GM12878 (cell line): Measurements from ENCODE around the gene ASB4. TPM values are rescaled to one million over a fixed set of nuclear protein-coding genes. Genes with fewer than 3 reads are reported as not detected.

Experiments
- ATAC-seq: fragments of 200-7000 bp; cut with Tn5 transposase; 3 replicates; pipeline ENCODE4 v1.9.1; 2020; ENCODE audit warnings: mild to moderate bottlenecking, moderate library complexity
- BruUV-seq: library from RNA; stranded (reverse); fragments of 400-500 nt; replicated peaks from 2 replicates; lab custom pipeline; 2021; lab: Mats Ljungman, UMichigan
- CTCF ChIA-PET: fragments of 300-600 bp; sonication (Branson Sonifier 250); formaldehyde crosslinking; extraction: SDS; loops from one replicate; lab custom pipeline; 2021; ENCODE audit warnings: inconsistent platforms; lab: Yijun Ruan, JAX
- POLR2A ChIA-PET: fragments of 350-600 bp; formaldehyde crosslinking; extraction: SDS; loops from one replicate; lab custom pipeline; 2021; ENCODE audit warnings: inconsistent platforms; lab: Charles Lee
- RAD21 ChIA-PET: fragments of 300-600 bp; sonication (Branson Sonifier 250); formaldehyde crosslinking; loops from one replicate; lab custom pipeline; 2023; ENCODE audit warnings: antibody characterized with exemption; ENCODE audit not compliant: unreplicated experiment; lab: Charles Lee
- SMC1A ChIA-PET: fragments of 300-600 bp; sonication (Branson Sonifier 250); formaldehyde crosslinking; loops from one replicate; lab custom pipeline; 2023; ENCODE audit not compliant: unreplicated experiment, uncharacterized antibody; lab: Charles Lee
- DNase-seq: peaks from one replicate; pipeline ENCODE4 v3.0.0-alpha.2; 2011; ENCODE audit warnings: low read depth, low spot score
- FAIRE-seq: peaks from 3 replicates; lab custom pipeline; 2011; peaks lifted over from hg19 to GRCh38; lab: Jason Lieb, UNC
- H2AFZ ChIP-seq: 2 replicates; pipeline ENCODE4 v1.6.0; 2011; ENCODE audit warnings: low read depth, low read length, control low read depth; ENCODE audit not compliant: control insufficient read depth
- H3K27ac ChIP-seq: 2 replicates; pipeline ENCODE4 v1.5.1; 2011; ENCODE audit warnings: control low read depth; ENCODE audit not compliant: control insufficient read depth, insufficient read depth
- H3K27me3 ChIP-seq, 2 experiments: replicated peaks in 1 of 2; 2 replicates each; pipeline versions ENCODE4 v1.6.0 to v1.6.1; 2011; ENCODE audit warnings: low read length in 1 of 2; ENCODE audit not compliant: control insufficient read depth in 2 of 2, insufficient read depth in 2 of 2
- H3K36me3 ChIP-seq, 2 experiments: 2 replicates each; pipeline ENCODE4 v1.5.1; 2011; ENCODE audit warnings: low read length in 1 of 2; ENCODE audit not compliant: control insufficient read depth in 2 of 2, insufficient read depth in 2 of 2
- H3K4me1 ChIP-seq: 2 replicates; pipeline ENCODE4 v1.6.1; 2011; ENCODE audit warnings: mild to moderate bottlenecking, low read length, moderate library complexity, mixed read lengths; ENCODE audit not compliant: control insufficient read depth, insufficient read depth
- H3K4me2 ChIP-seq: 2 replicates; pipeline ENCODE4 v1.6.0; 2011; ENCODE audit warnings: control low read depth; ENCODE audit not compliant: control insufficient read depth, insufficient read depth
- H3K4me3 ChIP-seq: fragments of 200-600 bp; sonication (generic); 2 replicates; pipeline ENCODE4 v1.5.1; 2016
- H3K79me2 ChIP-seq: 2 replicates; pipeline ENCODE4 v1.6.0; 2011; ENCODE audit warnings: low read length; ENCODE audit not compliant: control insufficient read depth, insufficient read depth
- H3K9ac ChIP-seq: 2 replicates; pipeline ENCODE4 v1.8.0; 2011; ENCODE audit warnings: low read length, control low read depth, mixed read lengths; ENCODE audit not compliant: control insufficient read depth, insufficient read depth
- H3K9me3 ChIP-seq: replicated peaks from 3 replicates; pipeline ENCODE4 v1.5.1; 2011; ENCODE audit warnings: mild to moderate bottlenecking, low read length; ENCODE audit not compliant: control insufficient read depth, insufficient read depth
- H4K20me1 ChIP-seq: 2 replicates; pipeline ENCODE4 v1.6.0; 2011; ENCODE audit not compliant: control insufficient read depth, insufficient read depth
- BCL11A ChIP-seq: IDR thresholded peaks from 2 replicates; pipeline ENCODE4 v1.6.1; 2011; ENCODE audit warnings: low read depth, low read length
- CBFB ChIP-seq: IDR thresholded peaks from 2 replicates; pipeline ENCODE4 v1.6.1; 2016; ENCODE audit warnings: antibody characterized with exemption, low read depth
- CTCF ChIP-seq, 3 experiments: IDR thresholded peaks in 2 of 3; conservative IDR thresholded peaks in 1 of 3; 2 replicates each; pipeline ENCODE4 v1.5.1; 2011; ENCODE audit warnings: low read depth in 3 of 3, low read length in 3 of 3, mild to moderate bottlenecking in 3 of 3, control low read depth in 2 of 3, moderate library complexity in 2 of 3, inconsistent platforms in 1 of 3, mixed read lengths in 1 of 3; ENCODE audit not compliant: control insufficient read depth in 2 of 3, insufficient read depth in 1 of 3; ENCODE audit errors: extremely low read depth in 1 of 3
- IKZF1 ChIP-seq: fragments of 450-650 bp; conservative IDR thresholded peaks from 2 replicates; pipeline ENCODE4 v1.6.1; 2017; ENCODE audit warnings: antibody characterized with exemption, mild to moderate bottlenecking
- PAX5 ChIP-seq: IDR thresholded peaks from 2 replicates; pipeline ENCODE4 v1.6.1; 2011; ENCODE audit warnings: low read depth, low read length, borderline replicate concordance
- RAD21 ChIP-seq: IDR thresholded peaks from 2 replicates; pipeline ENCODE4 v1.6.1; 2011; ENCODE audit warnings: mild to moderate bottlenecking, low read depth, low read length, moderate library complexity; ENCODE audit not compliant: insufficient read depth
- SMARCA5 ChIP-seq: fragments of 450-650 bp; IDR thresholded peaks from 2 replicates; pipeline ENCODE4 v1.6.1; 2017; ENCODE audit warnings: mild to moderate bottlenecking
- SMC3 ChIP-seq: IDR thresholded peaks from 2 replicates; pipeline ENCODE4 v1.6.1; 2011; ENCODE audit warnings: low read length, improper control_type of control experiment, borderline replicate concordance
- YY1 ChIP-seq: IDR thresholded peaks from 2 replicates; pipeline ENCODE4 v1.6.1; 2011; ENCODE audit warnings: low read depth, mild to moderate bottlenecking, low read length
- ZBTB4 ChIP-seq: fragments of 450-650 bp; formaldehyde crosslinking; IDR thresholded peaks from 2 replicates; pipeline ENCODE4 v1.4.0; 2022; ENCODE audit warnings: mild to moderate bottlenecking, moderate library complexity
- ZNF622 ChIP-seq: fragments of 450-650 bp; IDR thresholded peaks from 2 replicates; pipeline ENCODE4 v1.6.1; 2017; ENCODE audit warnings: mild to moderate bottlenecking, inconsistent platforms
- WGBS: methylation state at CpG from one replicate; pipeline ENCODE4 v1.1.6; 2016; ENCODE audit warnings: low lambda C conversion rate; ENCODE audit not compliant: insufficient replicate concordance, insufficient coverage; ENCODE audit errors: missing lambda C conversion rate; 5-methylcytosine and 5-hydroxymethylcytosine counted together
- in situ Hi-C: fragments of 300-500 bp; cut with MboI; formaldehyde crosslinking; loops from 9 replicates; pipeline ENCODE4 v1.14.3; 2018; ENCODE audit warnings: mixed read lengths
- intact Hi-C: fragments of 100-400 bp; cut with micrococcal nuclease; formaldehyde crosslinking; loops from one replicate; pipeline ENCODE4 v1.14.2; 2022; ENCODE audit not compliant: unreplicated experiment
- polyA plus RNA-seq, 11 experiments: library from polyadenylated mRNA; depleted of rRNA in 4 of 11; unstranded in 6 of 11; stranded (reverse) in 5 of 11; fragments of >200 nt; fragmentation: Nextera tagmentation in 4 of 11; fragmentation: Illumina TruSeq in 1 of 11; extraction: Ambion mirVana in 4 of 11; extraction: Trizol in 1 of 11; gene quantifications; 1 replicate in 1 of 11; 2 replicates in 10 of 11; pipeline versions ENCODE4 v1.2.1 to v1.2.3, GENCODE V29; 2011 to 2016; ENCODE audit warnings: inconsistent platforms in 2 of 11, missing spikeins in 2 of 11, low read depth in 1 of 11
- total RNA-seq, 4 experiments: library from RNA; depleted of rRNA in 3 of 4; stranded (reverse); fragments of >200 nt in 3 of 4; fragmentation: Illumina TruSeq in 1 of 4; extraction: Trizol in 1 of 4; gene quantifications; 2 replicates each; pipeline versions ENCODE4 v1.2.1 to v1.2.3, GENCODE V29; 2013 to 2021

Gene ASB4
- total and polyA plus RNA-seq, 10 of the 15 experiments (the other 5 are each of a cell fraction or from before 2014, with no cell fraction given) = 0.12 to 1.1 TPM; not detected in 8

GRCh38 chr7:95526128-95526738, 40.5 kb downstream of the ASB4 start (continued):
- no peak for TF ChIP-seq ZBTB4

- no peaks in the 10 kb centered on the region for H4K20me1 ChIP-seq
- no peak overlapping the region for H3K9ac ChIP-seq
- no peak overlapping the region for H2AFZ ChIP-seq
- no TSS peak for BruUV-seq
- ChIA-PET SMC1A (interaction anchor here (0.8 to 23.7 kb wide), 30 partner anchors 8 to 1077 kb away, joined by 3 to 448 read pairs (median 4); partner anchors contain the start of gene DYNC1I1), CTCF (interaction anchor here (0.6 to 17.8 kb wide), 33 partner anchors 9 to 602 kb away, joined by 3 to 655 read pairs (median 5); no protein-coding TSS in a partner anchor), RAD21 (interaction anchor here (0.5 to 8.2 kb wide), 19 partner anchors 8 to 1078 kb away, joined by 3 to 207 read pairs (median 6); no protein-coding TSS in a partner anchor), POLR2A (interaction anchor here (1.1 to 1.5 kb wide), 2 partner anchors 16 to 163 kb away, joined by 3 read pairs; no protein-coding TSS in a partner anchor)
- FAIRE-seq (peak; percentile 69), ATAC-seq (peak; percentile 92), DNase-seq (no peak)
- H3K4me1 ChIP-seq = no peaks in the 10 kb centered on the region
- TF ChIP-seq PAX5 (no peak), BCL11A (no peak), CTCF (IDR thresholded peaks at IDR 0.05 in 2 of 3, conservative IDR thresholded peaks at IDR 0.05 in 1 of 3; ENCODE audit: control insufficient read depth in 2 of 3, extremely low read depth in 1 of 3, insufficient read depth in 1 of 3, low read depth in 3 of 3, low read length in 3 of 3) (peak; percentile 73 to 83 (median 82)), SMARCA5 (0 out of 2 replicates have a peak, but pooled peaks have one; percentile 26), SMC3 (peak; percentile 94), RAD21 (peak; percentile 96), IKZF1 (0 out of 2 replicates have a peak, but pooled peaks have one; percentile 12), CBFB (no peak), ZNF622 (no peak), YY1 (peak; percentile 79)
- no peak overlapping the region for H3K27ac ChIP-seq
- no peak overlapping the region for H3K4me2 ChIP-seq
- H3K9me3 ChIP-seq = no peaks in the 10 kb centered on the region
- H3K36me3 ChIP-seq = no peaks in the 10 kb centered on the region
- 14% methylated on average over 5 of the region's 5 CpGs for WGBS
- in situ Hi-C loops = no loop called here
- H3K4me3 ChIP-seq = no peak overlapping the region
- intact Hi-C loops = loop anchor here (1.0 kb wide), 2 partner anchors 159 to 163 kb away; no protein-coding TSS in a partner anchor
- H3K79me2 ChIP-seq = no peaks in the 10 kb centered on the region
- no peaks in the 10 kb centered on the region for H3K27me3 ChIP-seq
Measured at GRCh38 chr7:95527033-95527775, 41.5 kb downstream of the ASB4 start.
